CD4-positive, alpha-beta T cell treated with Interleukin-21 for 1 hour (primary cell): ENCODE data around the gene VCY1B.
"Not testable (repeated sequence)": the region's sequence is repeated elsewhere in the genome, so short reads cannot be mapped to it uniquely, and the experiment has no call there.

Experiments used
- DNase-seq: peaks from one replicate; pipeline ENCODE4 v3.0.0-alpha.2; 2020

The VCY1B gene

DNA sequence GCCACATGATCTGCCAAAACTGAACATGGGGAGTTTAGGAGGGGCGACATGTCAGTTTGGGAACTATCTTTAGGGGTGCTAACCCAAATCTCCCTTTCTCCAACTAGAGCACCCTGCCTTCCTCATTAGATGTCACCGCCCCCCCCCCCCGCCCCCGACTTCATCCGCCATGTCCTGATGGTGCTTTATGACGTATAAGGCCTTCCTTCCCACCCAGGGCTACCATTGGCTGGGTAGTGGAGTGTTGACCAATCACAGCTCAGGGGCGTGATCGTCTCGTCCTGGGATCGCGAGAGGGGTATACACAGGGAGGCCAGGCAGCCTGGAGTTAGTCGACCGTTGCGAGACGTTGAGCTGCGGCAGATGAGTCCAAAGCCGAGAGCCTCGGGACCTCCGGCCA, at the start of gene VCY1B:
Gene VCY1B, plus strand, starts transcription at position 301 of the 400 bp plus-strand sequence. Its CDS starts 63 bp downstream, at position 364.
- DNase-seq, result not testable (repeated sequence)

DNA sequence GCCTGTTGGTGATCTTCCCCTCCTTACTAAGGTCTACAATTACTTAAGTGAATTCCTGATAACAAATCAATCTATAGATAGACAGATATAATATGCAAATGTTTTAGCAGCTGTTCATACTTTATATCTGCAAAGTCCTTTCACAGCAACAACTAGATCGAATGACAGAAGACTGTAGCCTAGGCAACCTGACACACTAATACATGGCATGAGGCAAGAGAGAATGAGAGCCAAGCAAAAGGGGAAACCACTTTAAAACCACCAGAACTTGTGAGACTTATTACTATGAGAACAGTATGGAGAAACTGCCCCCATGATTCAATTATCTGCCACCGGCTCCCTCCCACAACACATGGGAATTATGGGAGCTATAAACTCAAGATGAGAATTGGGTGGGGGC, 44.1 kb upstream of the VCY1B start:
- not testable (repeated sequence) for DNase-seq

DNA sequence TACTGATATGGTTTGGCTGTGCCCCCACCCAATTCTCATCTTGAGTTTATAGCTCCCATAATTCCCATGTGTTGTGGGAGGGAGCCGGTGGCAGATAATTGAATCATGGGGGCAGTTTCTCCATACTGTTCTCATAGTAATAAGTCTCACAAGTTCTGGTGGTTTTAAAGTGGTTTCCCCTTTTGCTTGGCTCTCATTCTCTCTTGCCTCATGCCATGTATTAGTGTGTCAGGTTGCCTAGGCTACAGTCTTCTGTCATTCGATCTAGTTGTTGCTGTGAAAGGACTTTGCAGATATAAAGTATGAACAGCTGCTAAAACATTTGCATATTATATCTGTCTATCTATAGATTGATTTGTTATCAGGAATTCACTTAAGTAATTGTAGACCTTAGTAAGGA, 25.6 kb upstream of the VCY1B start:
- DNase-seq, result not testable (repeated sequence)

DNA sequence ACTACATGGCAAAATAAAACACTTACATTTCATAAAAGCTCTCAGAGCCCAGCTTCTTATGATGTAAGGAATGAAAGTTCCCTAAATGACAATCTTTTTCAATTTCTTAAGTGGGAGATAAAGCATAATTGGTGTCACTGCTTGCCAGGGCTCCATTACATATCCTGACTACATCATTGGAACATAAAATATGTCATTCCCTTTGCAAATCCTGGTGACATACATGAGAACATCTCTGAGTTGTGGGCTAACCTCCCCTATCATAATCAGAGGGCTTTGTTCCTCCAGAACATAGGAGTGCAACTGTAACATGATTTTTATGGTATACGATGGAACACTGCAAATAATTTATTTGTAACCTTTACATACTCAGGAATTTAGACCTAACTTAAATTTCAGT, 29.9 kb downstream of the VCY1B start:
- no peak for DNase-seq
